ENCODE data around the gene TNFRSF18.

GRCh38 chr1:1206376-1206965, at the start of gene TNFRSF18:
- TF ChIP-seq, protein P1, sequence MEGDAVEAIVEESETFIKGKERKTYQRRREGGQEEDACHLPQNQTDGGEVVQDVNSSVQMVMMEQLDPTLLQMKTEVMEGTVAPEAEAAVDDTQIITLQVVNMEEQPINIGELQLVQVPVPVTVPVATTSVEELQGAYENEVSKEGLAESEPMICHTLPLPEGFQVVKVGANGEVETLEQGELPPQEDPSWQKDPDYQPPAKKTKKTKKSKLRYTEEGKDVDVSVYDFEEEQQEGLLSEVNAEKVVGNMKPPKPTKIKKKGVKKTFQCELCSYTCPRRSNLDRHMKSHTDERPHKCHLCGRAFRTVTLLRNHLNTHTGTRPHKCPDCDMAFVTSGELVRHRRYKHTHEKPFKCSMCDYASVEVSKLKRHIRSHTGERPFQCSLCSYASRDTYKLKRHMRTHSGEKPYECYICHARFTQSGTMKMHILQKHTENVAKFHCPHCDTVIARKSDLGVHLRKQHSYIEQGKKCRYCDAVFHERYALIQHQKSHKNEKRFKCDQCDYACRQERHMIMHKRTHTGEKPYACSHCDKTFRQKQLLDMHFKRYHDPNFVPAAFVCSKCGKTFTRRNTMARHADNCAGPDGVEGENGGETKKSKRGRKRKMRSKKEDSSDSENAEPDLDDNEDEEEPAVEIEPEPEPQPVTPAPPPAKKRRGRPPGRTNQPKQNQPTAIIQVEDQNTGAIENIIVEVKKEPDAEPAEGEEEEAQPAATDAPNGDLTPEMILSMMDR (IDR thresholded peaks at IDR 0.05) = no peak
- TF ChIP-seq EP300 (IDR thresholded peaks at IDR 0.05) (no peak), POLR2A (IDR thresholded peaks at IDR 0.05) (no peak)
